ENCODE results near the gene CDCP1.

CDCP1 gene

GRCh38 chr3:45140141-45140769 is 5.9 kb downstream of the CDCP1 start:
- H3K27me3 Mint-ChIP-seq: peaks cover 28 to 76% of the 10 kb centered on the region in 2 donors
- H3K9me3 Mint-ChIP-seq: no peaks in the 10 kb centered on the region
- H3K4me1 Mint-ChIP-seq (ENCODE audit: low read depth in 2 of 2): peaks cover 3 to 7% of the 10 kb centered on the region in 2 donors
- H3K36me3 Mint-ChIP-seq (ENCODE audit: insufficient read depth): peaks cover 3% of the 10 kb centered on the region
- ATAC-seq (replicated peaks) (no peak), DNase-seq (no peak)
- no peak overlapping the region for H3K27ac Mint-ChIP-seq
- H3K4me3 Mint-ChIP-seq: no peak overlapping the region

GRCh38 chr3:45139372-45140140 is 6.6 kb downstream of the CDCP1 start:
- no peak for DNase-seq
- Mint-ChIP-seq H3K27ac (no peak overlapping the region), H3K27me3 (peaks cover 27 to 69% of the 10 kb centered on the region in 2 donors), H3K4me1 (ENCODE audit: low read depth in 2 of 2) (peaks cover 0 to 5% of the 10 kb centered on the region in 2 donors), H3K9me3 (no peaks in the 10 kb centered on the region), H3K36me3 (ENCODE audit: insufficient read depth) (peaks cover 3% of the 10 kb centered on the region), H3K4me3 (no peak overlapping the region)
- no peak for ATAC-seq (replicated peaks)

GRCh38 chr3:45137656-45138181 is 8.5 kb downstream of the CDCP1 start:
- H3K4me3 Mint-ChIP-seq: no peak overlapping the region
- H3K9me3 Mint-ChIP-seq: no peaks in the 10 kb centered on the region
- peaks cover 24 to 62% of the 10 kb centered on the region in 2 donors for H3K27me3 Mint-ChIP-seq
- no peaks in the 10 kb centered on the region for H3K4me1 Mint-ChIP-seq (ENCODE audit: low read depth in 2 of 2)
- H3K27ac Mint-ChIP-seq: no peak overlapping the region
- no peaks in the 10 kb centered on the region for H3K36me3 Mint-ChIP-seq (ENCODE audit: insufficient read depth)
- ATAC-seq (replicated peaks): no peak
- DNase-seq: no peak

GRCh38 chr3:45135959-45136358 is 10.2 kb downstream of the CDCP1 start:
- no peaks in the 10 kb centered on the region for H3K36me3 Mint-ChIP-seq (ENCODE audit: insufficient read depth)
- no peaks in the 10 kb centered on the region for H3K4me1 Mint-ChIP-seq (ENCODE audit: low read depth in 2 of 2)
- no peaks in the 10 kb centered on the region for H3K9me3 Mint-ChIP-seq
- DNase-seq: no peak
- H3K4me3 Mint-ChIP-seq: no peak overlapping the region
- peaks cover 24 to 49% of the 10 kb centered on the region in 2 donors for H3K27me3 Mint-ChIP-seq
- ATAC-seq (replicated peaks): no peak
- H3K27ac Mint-ChIP-seq: no peak overlapping the region

GRCh38 chr3:45134758-45135521 is 11.2 kb downstream of the CDCP1 start:
- Mint-ChIP-seq H3K9me3 (no peaks in the 10 kb centered on the region), H3K4me1 (ENCODE audit: low read depth in 2 of 2) (no peaks in the 10 kb centered on the region), H3K36me3 (ENCODE audit: insufficient read depth) (no peaks in the 10 kb centered on the region), H3K27me3 (peaks cover 24 to 47% of the 10 kb centered on the region in 2 donors), H3K27ac (no peak overlapping the region), H3K4me3 (no peak overlapping the region)
- DNase-seq (no peak), ATAC-seq (replicated peaks) (no peak)

- DNase-seq: no peak
- Mint-ChIP-seq H3K36me3 (ENCODE audit: insufficient read depth) (no peaks in the 10 kb centered on the region), H3K9me3 (no peaks in the 10 kb centered on the region), H3K27me3 (peaks cover 30 to 36% of the 10 kb centered on the region in 2 donors), H3K4me3 (no peak overlapping the region), H3K27ac (no peak overlapping the region), H3K4me1 (ENCODE audit: low read depth in 2 of 2) (no peaks in the 10 kb centered on the region)
- ATAC-seq (replicated peaks): no peak
Observed at GRCh38 chr3:45132568-45133211, 13.5 kb downstream of the CDCP1 start.

- DNase-seq: no peak
- Mint-ChIP-seq H3K4me1 (ENCODE audit: low read depth in 2 of 2) (no peaks in the 10 kb centered on the region), H3K36me3 (ENCODE audit: insufficient read depth) (no peaks in the 10 kb centered on the region), H3K9me3 (no peaks in the 10 kb centered on the region), H3K4me3 (no peak overlapping the region), H3K27me3 (peaks cover 32 to 37% of the 10 kb centered on the region in 2 donors), H3K27ac (no peak overlapping the region)
- ATAC-seq (replicated peaks): no peak
Observed at GRCh38 chr3:45131201-45131600, 15.0 kb downstream of the CDCP1 start.

- Mint-ChIP-seq H3K36me3 (ENCODE audit: insufficient read depth) (no peaks in the 10 kb centered on the region), H3K4me1 (ENCODE audit: low read depth in 2 of 2) (no peaks in the 10 kb centered on the region), H3K27me3 (peaks cover 36 to 45% of the 10 kb centered on the region in 2 donors), H3K4me3 (no peak overlapping the region), H3K9me3 (no peaks in the 10 kb centered on the region), H3K27ac (no peak overlapping the region)
- ATAC-seq (replicated peaks) (no peak), DNase-seq (no peak)
Observed at GRCh38 chr3:45130476-45130875, 15.7 kb downstream of the CDCP1 start.

- no peaks in the 10 kb centered on the region for H3K9me3 Mint-ChIP-seq
- no peak for DNase-seq
- no peaks in the 10 kb centered on the region for H3K36me3 Mint-ChIP-seq (ENCODE audit: insufficient read depth)
- no peak overlapping the region for H3K27ac Mint-ChIP-seq
- H3K27me3 Mint-ChIP-seq: peaks cover 43 to 57% of the 10 kb centered on the region in 2 donors
- no peak for ATAC-seq (replicated peaks)
- no peaks in the 10 kb centered on the region for H3K4me1 Mint-ChIP-seq (ENCODE audit: low read depth in 2 of 2)
- H3K4me3 Mint-ChIP-seq: no peak overlapping the region
Observed at GRCh38 chr3:45128950-45129349, 17.2 kb downstream of the CDCP1 start.

GRCh38 chr3:45127130-45127822 is 18.9 kb downstream of the CDCP1 start:
- peaks cover 37 to 57% of the 10 kb centered on the region in 2 donors for H3K27me3 Mint-ChIP-seq
- no peak overlapping the region for H3K4me3 Mint-ChIP-seq
- no peaks in the 10 kb centered on the region for H3K4me1 Mint-ChIP-seq (ENCODE audit: low read depth in 2 of 2)
- ATAC-seq (replicated peaks) (no peak), DNase-seq (no peak)
- H3K36me3 Mint-ChIP-seq (ENCODE audit: insufficient read depth): no peaks in the 10 kb centered on the region
- H3K27ac Mint-ChIP-seq: no peak overlapping the region
- H3K9me3 Mint-ChIP-seq: no peaks in the 10 kb centered on the region

GRCh38 chr3:45126730-45127129 is 19.4 kb downstream of the CDCP1 start:
- Mint-ChIP-seq H3K27ac (no peak overlapping the region), H3K4me1 (ENCODE audit: low read depth in 2 of 2) (no peaks in the 10 kb centered on the region), H3K36me3 (ENCODE audit: insufficient read depth) (no peaks in the 10 kb centered on the region), H3K4me3 (no peak overlapping the region), H3K9me3 (no peaks in the 10 kb centered on the region), H3K27me3 (peaks cover 37 to 57% of the 10 kb centered on the region in 2 donors)
- DNase-seq (no peak), ATAC-seq (replicated peaks) (no peak)

GRCh38 chr3:45125550-45126026 is 20.6 kb downstream of the CDCP1 start:
- no peak for ATAC-seq (replicated peaks)
- peaks cover 41 to 65% of the 10 kb centered on the region in 2 donors for H3K27me3 Mint-ChIP-seq
- no peaks in the 10 kb centered on the region for H3K4me1 Mint-ChIP-seq (ENCODE audit: low read depth in 2 of 2)
- H3K27ac Mint-ChIP-seq: no peak overlapping the region
- H3K9me3 Mint-ChIP-seq: no peaks in the 10 kb centered on the region
- DNase-seq: no peak
- no peak overlapping the region for H3K4me3 Mint-ChIP-seq
- no peaks in the 10 kb centered on the region for H3K36me3 Mint-ChIP-seq (ENCODE audit: insufficient read depth)

All from effector memory CD8-positive, alpha-beta T cell (primary cell).